IMR-90 (cell line): ENCODE results near the gene WNT3. TPM values are rescaled to one million over a fixed set of nuclear protein-coding genes. Genes with fewer than 3 reads are reported as not detected.

Experiments
- ATAC-seq: fragments of 200-7000 bp; cut with Tn5 transposase; 2 replicates; pipeline ENCODE4 v1.9.1; 2020; ENCODE audit warnings: low read depth, mild to moderate bottlenecking, moderate library complexity
- BruUV-seq: library from RNA; stranded (reverse); fragments of 400-500 nt; replicated peaks from 2 replicates; lab custom pipeline; 2021; lab: Mats Ljungman, UMichigan
- CTCF ChIA-PET: fragments of 300-600 bp; formaldehyde crosslinking; extraction: SDS; loops from one replicate; lab custom pipeline; 2021; ENCODE audit warnings: antibody characterized with exemption; lab: Yijun Ruan, JAX
- POLR2A ChIA-PET: fragments of 300-600 bp; sonication (Branson Sonifier 250); formaldehyde crosslinking; loops from one replicate; lab custom pipeline; 2022; ENCODE audit warnings: antibody characterized with exemption; ENCODE audit not compliant: unreplicated experiment; lab: Charles Lee
- DNase-seq: peaks from one replicate; pipeline ENCODE4 v3.0.0; 2013
- H2AFZ ChIP-seq: replicated peaks from 2 replicates; pipeline ENCODE3; 2013; ENCODE audit warnings: low read length, mild to moderate bottlenecking; ENCODE audit not compliant: poor library complexity
- H2AK5ac ChIP-seq: 2 replicates; pipeline ENCODE4 v1.6.1; 2013; ENCODE audit warnings: low read depth, low read length, inconsistent platforms
- H2AK9ac ChIP-seq: replicated peaks from 2 replicates; pipeline ENCODE3; 2013; ENCODE audit warnings: mild to moderate bottlenecking, low read depth, low read length, moderate library complexity; ENCODE audit not compliant: poor library complexity
- H2BK120ac ChIP-seq: 2 replicates; pipeline ENCODE4 v1.6.1; 2013; ENCODE audit warnings: low read depth, low read length, inconsistent platforms
- H2BK15ac ChIP-seq: 3 replicates; pipeline ENCODE4 v1.6.1; 2013; ENCODE audit warnings: low read depth, low read length, inconsistent platforms
- H2BK20ac ChIP-seq: 2 replicates; pipeline ENCODE4 v1.6.1; 2013; ENCODE audit warnings: low read depth, mild to moderate bottlenecking, inconsistent platforms, low read length, moderate library complexity
- H2BK5ac ChIP-seq: 2 replicates; pipeline ENCODE4 v1.6.1; 2013; ENCODE audit warnings: mild to moderate bottlenecking, low read depth, low read length, inconsistent platforms; ENCODE audit not compliant: poor library complexity, severe bottlenecking
- H3K14ac ChIP-seq: replicated peaks from 2 replicates; pipeline ENCODE4 v1.6.1; 2013; ENCODE audit warnings: low read depth, low read length, inconsistent platforms
- H3K18ac ChIP-seq: 2 replicates; pipeline ENCODE4 v1.6.1; 2013; ENCODE audit warnings: low read depth, low read length, control low read depth
- H3K23ac ChIP-seq: 2 replicates; pipeline ENCODE4 v1.6.1; 2013; ENCODE audit warnings: low read depth, low read length, inconsistent platforms
- H3K27ac ChIP-seq: 2 replicates; pipeline ENCODE4 v1.5.1; 2013; ENCODE audit warnings: mild to moderate bottlenecking, control low read depth, low read length; ENCODE audit not compliant: insufficient read depth
- H3K27me3 ChIP-seq: 2 replicates; pipeline ENCODE4 v1.6.1; 2013; ENCODE audit warnings: low read length; ENCODE audit not compliant: control insufficient read depth, insufficient read depth
- H3K36me3 ChIP-seq: 2 replicates; pipeline ENCODE4 v1.6.1; 2013; ENCODE audit warnings: low read length, mixed read lengths; ENCODE audit not compliant: control insufficient read depth, insufficient read depth
- H3K4ac ChIP-seq: 2 replicates; pipeline ENCODE4 v1.6.1; 2013; ENCODE audit warnings: low read depth, low read length, inconsistent platforms
- H3K4me1 ChIP-seq: 2 replicates; pipeline ENCODE4 v1.6.1; 2013; ENCODE audit warnings: low read length, mixed read lengths; ENCODE audit not compliant: control insufficient read depth, insufficient read depth
- H3K4me2 ChIP-seq: 2 replicates; pipeline ENCODE4 v1.6.1; 2013; ENCODE audit warnings: low read depth, mild to moderate bottlenecking, control low read depth, low read length, moderate library complexity
- H3K4me3 ChIP-seq: 2 replicates; pipeline ENCODE4 v1.5.1; 2013; ENCODE audit warnings: low read depth, mild to moderate bottlenecking, control low read depth, low read length, moderate library complexity; ENCODE audit not compliant: insufficient read depth
- H3K56ac ChIP-seq: 2 replicates; pipeline ENCODE4 v1.6.1; 2013; ENCODE audit warnings: low read length, inconsistent platforms; ENCODE audit not compliant: insufficient read depth; ENCODE audit errors: extremely low read depth
- H3K79me1 ChIP-seq, 2 experiments: 2 replicates each; pipeline ENCODE4 v1.6.1; 2013; ENCODE audit warnings: low read length in 2 of 2, inconsistent platforms in 1 of 2, low read depth in 1 of 2
- H3K9ac ChIP-seq: 2 replicates; pipeline ENCODE4 v1.6.1; 2013; ENCODE audit warnings: low read depth, low read length, control low read depth
- H3K9me1 ChIP-seq: 2 replicates; pipeline ENCODE4 v1.6.1; 2013; ENCODE audit warnings: low read length, inconsistent platforms; ENCODE audit not compliant: insufficient read depth
- H3K9me3 ChIP-seq: 2 replicates; pipeline ENCODE4 v1.6.1; 2013; ENCODE audit warnings: low read length; ENCODE audit not compliant: control insufficient read depth, insufficient read depth
- H4K20me1 ChIP-seq: 2 replicates; pipeline ENCODE4 v1.6.1; 2013; ENCODE audit warnings: low read length, inconsistent platforms; ENCODE audit not compliant: insufficient read depth
- H4K5ac ChIP-seq: 2 replicates; pipeline ENCODE4 v1.6.1; 2013; ENCODE audit warnings: mild to moderate bottlenecking, low read depth, low read length, control low read depth
- H4K8ac ChIP-seq, 2 experiments: 2 replicates each; pipeline ENCODE4 v1.6.1; 2013; ENCODE audit warnings: low read depth in 2 of 2, low read length in 2 of 2, control low read depth in 1 of 2, inconsistent platforms in 1 of 2
- H4K91ac ChIP-seq: 2 replicates; pipeline ENCODE4 v1.6.1; 2013; ENCODE audit warnings: low read depth, low read length, inconsistent platforms; ENCODE audit not compliant: insufficient read depth
- CEBPB ChIP-seq: IDR thresholded peaks from 2 replicates; pipeline ENCODE4 v1.6.1; 2012; ENCODE audit warnings: low read depth, low read length, improper control_type of control experiment
- CHD1 ChIP-seq: IDR thresholded peaks from 2 replicates; pipeline ENCODE4 v1.6.1; 2012; ENCODE audit warnings: low read depth, low read length, improper control_type of control experiment
- CTCF ChIP-seq: conservative IDR thresholded peaks from 2 replicates; pipeline ENCODE4 v1.5.1; 2012; ENCODE audit warnings: mild to moderate bottlenecking, low read depth, low read length, improper control_type of control experiment
- ELK1 ChIP-seq: fragments of 150-350 bp; IDR thresholded peaks from 2 replicates; pipeline ENCODE4 v1.6.1; 2016; ENCODE audit warnings: low read depth, mild to moderate bottlenecking, low read length, moderate library complexity, borderline replicate concordance
- MAFK ChIP-seq: IDR thresholded peaks from 2 replicates; pipeline ENCODE4 v1.6.1; 2012; ENCODE audit warnings: low read depth, low read length, improper control_type of control experiment
- MAZ ChIP-seq: IDR thresholded peaks from 2 replicates; pipeline ENCODE4 v1.6.1; 2012; ENCODE audit warnings: low read depth, mild to moderate bottlenecking, low read length, improper control_type of control experiment, moderate library complexity, borderline replicate concordance
- MXI1 ChIP-seq: IDR thresholded peaks from 2 replicates; pipeline ENCODE4 v1.6.1; 2012; ENCODE audit warnings: low read depth, mild to moderate bottlenecking, low read length, moderate library complexity, borderline replicate concordance
- NFE2L2 ChIP-seq: fragments of 150-350 bp; IDR thresholded peaks from 2 replicates; pipeline ENCODE4 v1.6.1; 2016; ENCODE audit warnings: low read depth, mild to moderate bottlenecking, low read length
- POLR2A ChIP-seq: IDR thresholded peaks from 2 replicates; pipeline ENCODE4 v1.6.1; 2012; ENCODE audit warnings: mild to moderate bottlenecking, low read depth, low read length
- RAD21 ChIP-seq: IDR thresholded peaks from 2 replicates; pipeline ENCODE4 v1.6.1; 2012; ENCODE audit warnings: low read length, improper control_type of control experiment
- RCOR1 ChIP-seq: IDR thresholded peaks from 2 replicates; pipeline ENCODE4 v1.6.1; 2012; ENCODE audit warnings: mild to moderate bottlenecking, low read length, improper control_type of control experiment; ENCODE audit not compliant: insufficient replicate concordance
- RFX5 ChIP-seq: IDR thresholded peaks from 2 replicates; pipeline ENCODE4 v1.8.0; 2012; ENCODE audit warnings: low read depth, mild to moderate bottlenecking, low read length, moderate library complexity
- SMC3 ChIP-seq: fragments of 150-350 bp; IDR thresholded peaks from 2 replicates; pipeline ENCODE4 v1.6.1; 2016; ENCODE audit warnings: low read depth, mild to moderate bottlenecking, antibody characterized with exemption, low read length, moderate library complexity
- USF2 ChIP-seq: fragments of 150-350 bp; IDR thresholded peaks from 2 replicates; pipeline ENCODE4 v1.6.1; 2017; ENCODE audit warnings: mild to moderate bottlenecking, antibody characterized with exemption, low read length, low read depth
- WGBS, 2 experiments: methylation state at CpG; one replicate each; pipeline versions ENCODE4 v1.1.5 to v1.1.7; 2013; ENCODE audit warnings: missing lambda C conversion rate in 2 of 2; ENCODE audit not compliant: insufficient read length in 1 of 2; ENCODE audit errors: extremely low coverage in 2 of 2; 5-methylcytosine and 5-hydroxymethylcytosine counted together
- dilution Hi-C: fragments of 300-500 bp; cut with HindIII; formaldehyde crosslinking; loops from one replicate; pipeline ENCODE4 v1.14.3; 2018; ENCODE audit warnings: low sequenced_read_pairs; ENCODE audit not compliant: unreplicated experiment
- in situ Hi-C: fragments of 300-500 bp; cut with MboI; formaldehyde crosslinking; loops from 3 replicates; pipeline ENCODE4 v1.14.3; 2019; ENCODE audit warnings: low sequenced_read_pairs, inconsistent platforms, mixed read lengths
- intact Hi-C: fragments of 100-400 bp; cut with micrococcal nuclease; formaldehyde crosslinking; loops from 2 replicates; pipeline ENCODE4 v1.10.0; 2022
- polyA plus RNA-seq, 3 experiments: library from polyadenylated mRNA; depleted of rRNA; stranded (reverse); fragments of >200 nt; gene quantifications; 2 replicates each; pipeline ENCODE4 v1.2.3, GENCODE V29; 2012; ENCODE audit warnings: low replicate concordance in 1 of 3
- total RNA-seq: library from RNA; depleted of rRNA; stranded (reverse); fragments of >200 nt; gene quantifications from 2 replicates; pipeline ENCODE4 v1.2.3, GENCODE V29; 2012

The WNT3 gene
- total and polyA plus RNA-seq, 2 of the 4 experiments (the other 2 are of a cell fraction) = 0.72 to 1.0 TPM

GRCh38 chr17:46719891-46720290, 98.6 kb downstream of the WNT3 start:
- Histone ChIP-seq H4K91ac (no peak overlapping the region), H4K5ac (no peak overlapping the region), H4K20me1 (no peaks in the 10 kb centered on the region), H3K18ac (no peak overlapping the region), H3K27me3 (no peaks in the 10 kb centered on the region), H3K23ac (no peak overlapping the region), H2BK120ac (no peak overlapping the region), H2BK20ac (no peak overlapping the region), H4K8ac (no peak overlapping the region), H3K4ac (no peak overlapping the region), H2AFZ (no peak overlapping the region), H3K9me1 (peaks cover 13% of the 10 kb centered on the region), H3K14ac (no peak overlapping the region), H3K9ac (no peak overlapping the region), H3K9me3 (no peaks in the 10 kb centered on the region), H3K4me3 (no peak overlapping the region), H3K79me1 (no peaks in the 10 kb centered on the region), H2AK5ac (no peak overlapping the region), H3K4me2 (no peak overlapping the region), H2AK9ac (no peak overlapping the region), H2BK5ac (no peak overlapping the region), H3K27ac (no peak overlapping the region), H3K56ac (no peak overlapping the region), H3K36me3 (peaks cover 6% of the 10 kb centered on the region), H2BK15ac (no peak overlapping the region), H3K4me1 (peaks cover 2% of the 10 kb centered on the region; the same call in 1 of the 2 replicates)
- dilution Hi-C loops = no loop called here
- intact Hi-C loops = no loop called here
- CTCF ChIA-PET = no interaction called here
- TF ChIP-seq RCOR1 (no peak), ELK1 (no peak), NFE2L2 (no peak), CHD1 (no peak), RFX5 (no peak), MXI1 (no peak), RAD21 (no peak), MAFK (no peak), SMC3 (no peak), USF2 (no peak), POLR2A (no peak), CTCF (no peak), MAZ (no peak), CEBPB (no peak)
- no CpG with 5 or more reads among the region's 3 CpGs for WGBS, 2 experiments
- POLR2A ChIA-PET = no interaction called here
- DNase-seq (no peak), ATAC-seq (no peak)
- no TSS peak for BruUV-seq
- in situ Hi-C loops = no loop called here
